NCI-H1436 (cell line): ENCODE results near the gene SYT2.

Experiments used
- DNase-seq: peaks from one replicate; lab custom pipeline; 2025; lab: John Stamatoyannopoulos, UW

SYT2 gene

GRCh38 chr1:202677433-202677832 is 32.8 kb downstream of the SYT2 start:
- DNase-seq, result no peak

GRCh38 chr1:202673531-202673930 is 36.7 kb downstream of the SYT2 start:
- DNase-seq, result no peak

- no peak for DNase-seq
Observed at GRCh38 chr1:202671399-202671798, 38.9 kb downstream of the SYT2 start.

GRCh38 chr1:202665417-202665816 is 44.8 kb downstream of the SYT2 start:
- no peak for DNase-seq

GRCh38 chr1:202664083-202664482 is 46.2 kb downstream of the SYT2 start:
- no peak for DNase-seq

GRCh38 chr1:202663131-202663530 is 47.1 kb downstream of the SYT2 start:
- DNase-seq, result no peak

- no peak for DNase-seq
Observed at GRCh38 chr1:202662081-202662480, 48.2 kb downstream of the SYT2 start.

GRCh38 chr1:202661136-202661845 is 49.0 kb downstream of the SYT2 start:
- DNase-seq, result no peak

- no peak for DNase-seq
Observed at GRCh38 chr1:202659974-202660373, 50.3 kb downstream of the SYT2 start.

- DNase-seq, result no peak
Observed at GRCh38 chr1:202659541-202659940, 50.7 kb downstream of the SYT2 start.

- DNase-seq, result no peak
Observed at GRCh38 chr1:202658769-202659168, 51.5 kb downstream of the SYT2 start.

- DNase-seq, result no peak
Observed at GRCh38 chr1:202658251-202658759, 51.9 kb downstream of the SYT2 start.

GRCh38 chr1:202656951-202657646 is 53.2 kb downstream of the SYT2 start:
- DNase-seq, result no peak

- no peak for DNase-seq
Observed at GRCh38 chr1:202656057-202656456, 54.2 kb downstream of the SYT2 start.

- DNase-seq, result no peak
Observed at GRCh38 chr1:202654079-202654478, 56.2 kb downstream of the SYT2 start.

- DNase-seq, result no peak
Observed at GRCh38 chr1:202649553-202650392, 60.5 kb downstream of the SYT2 start.

- DNase-seq, result no peak
Observed at GRCh38 chr1:202648605-202649226, 61.5 kb downstream of the SYT2 start.

- no peak for DNase-seq
Observed at GRCh38 chr1:202645097-202645476, 65.2 kb downstream of the SYT2 start.

GRCh38 chr1:202644219-202645096 is 65.8 kb downstream of the SYT2 start:
- DNase-seq, result no peak

- DNase-seq, result no peak
Observed at GRCh38 chr1:202643397-202644218, 66.6 kb downstream of the SYT2 start.
